GM21423 (cell line): Measurements from ENCODE around the gene PRSS27.
"Not testable (repeated sequence)": the region's sequence is repeated elsewhere in the genome, so short reads cannot be mapped to it uniquely, and the experiment has no call there.

Source experiments
- ATAC-seq: cut with Tn5 transposase; IDR thresholded peaks from one replicate; pipeline ENCODE4 v1.9.1; 2021; ENCODE audit warnings: mild to moderate bottlenecking, moderate library complexity; ENCODE audit not compliant: unreplicated experiment

Gene PRSS27

DNA sequence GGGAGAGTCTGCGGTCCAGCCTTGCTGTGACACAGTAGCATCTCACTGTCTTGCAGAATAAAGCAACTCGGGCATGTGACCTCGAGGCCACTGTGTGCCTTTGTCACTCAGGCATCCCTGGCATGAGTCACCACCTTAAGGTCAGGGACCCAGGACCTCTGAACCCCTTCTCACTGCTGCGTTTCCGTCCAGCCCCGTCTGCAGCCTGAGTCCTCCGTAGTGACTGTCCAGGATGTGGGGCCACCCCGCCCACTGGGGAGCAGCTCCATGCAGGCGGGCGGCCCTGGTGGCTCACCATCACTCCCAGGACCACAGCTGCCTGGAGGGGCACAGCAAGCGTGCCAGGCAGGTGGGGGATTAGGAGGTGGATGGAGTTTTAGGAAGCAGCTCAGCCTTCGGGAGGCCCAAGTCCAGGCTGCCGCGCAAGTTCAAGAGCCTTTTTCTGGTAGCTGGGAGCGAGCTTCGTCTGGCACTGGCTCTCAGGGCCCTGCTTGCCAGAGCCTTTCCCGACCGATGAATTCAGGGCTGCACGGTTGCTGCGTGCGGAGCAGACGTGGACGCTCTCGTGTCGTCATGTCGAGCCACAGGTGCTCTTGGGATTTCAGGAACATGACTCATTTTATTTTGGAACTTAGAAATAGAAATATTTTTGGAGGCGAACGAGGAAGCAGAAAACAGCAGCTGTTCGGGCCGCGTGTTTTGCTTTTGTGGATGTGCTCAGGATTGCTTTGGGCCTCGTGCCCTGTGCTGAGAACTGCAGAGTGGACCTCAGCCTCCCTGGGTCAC, 20.9 kb downstream of the PRSS27 start:
- no peak for ATAC-seq

DNA sequence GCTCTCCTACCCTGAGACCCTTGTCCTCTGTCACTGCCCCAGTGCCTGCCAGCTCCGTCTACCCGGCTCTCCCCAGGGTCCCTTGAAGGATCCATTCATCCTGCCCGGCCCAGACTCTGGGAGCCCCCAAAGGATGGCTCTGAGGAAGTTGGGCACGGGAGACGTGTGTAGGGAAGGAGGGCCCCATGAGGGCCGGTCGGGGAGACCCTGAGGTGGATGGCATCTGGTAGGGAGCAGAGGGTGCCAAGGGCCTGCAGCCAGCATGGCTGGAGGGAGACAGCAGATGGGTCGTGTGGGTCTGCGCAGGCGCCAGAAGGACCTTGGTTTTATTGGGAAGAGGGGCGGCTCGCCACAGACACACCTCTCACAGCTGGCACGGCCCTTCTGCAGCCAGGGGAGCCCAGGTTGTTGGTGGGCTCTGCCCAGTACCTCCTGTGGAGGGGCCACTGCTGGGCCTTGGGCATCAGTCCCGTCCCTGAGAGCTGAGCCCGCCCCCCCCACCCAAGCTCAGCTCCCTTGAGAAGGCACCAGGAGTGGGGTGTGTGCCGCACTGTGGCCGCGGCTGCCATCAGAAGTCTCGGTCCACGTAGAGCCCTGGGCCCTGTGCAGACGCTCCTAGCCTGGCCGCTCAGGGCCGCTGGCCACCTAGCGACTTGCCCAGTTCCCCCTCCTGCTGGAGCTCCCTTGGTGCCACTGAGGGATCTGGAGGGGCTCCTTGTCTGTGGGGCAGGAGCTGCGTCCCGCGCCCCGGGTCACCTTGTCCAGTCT, 21.7 kb downstream of the PRSS27 start:
- ATAC-seq, result no peak

DNA sequence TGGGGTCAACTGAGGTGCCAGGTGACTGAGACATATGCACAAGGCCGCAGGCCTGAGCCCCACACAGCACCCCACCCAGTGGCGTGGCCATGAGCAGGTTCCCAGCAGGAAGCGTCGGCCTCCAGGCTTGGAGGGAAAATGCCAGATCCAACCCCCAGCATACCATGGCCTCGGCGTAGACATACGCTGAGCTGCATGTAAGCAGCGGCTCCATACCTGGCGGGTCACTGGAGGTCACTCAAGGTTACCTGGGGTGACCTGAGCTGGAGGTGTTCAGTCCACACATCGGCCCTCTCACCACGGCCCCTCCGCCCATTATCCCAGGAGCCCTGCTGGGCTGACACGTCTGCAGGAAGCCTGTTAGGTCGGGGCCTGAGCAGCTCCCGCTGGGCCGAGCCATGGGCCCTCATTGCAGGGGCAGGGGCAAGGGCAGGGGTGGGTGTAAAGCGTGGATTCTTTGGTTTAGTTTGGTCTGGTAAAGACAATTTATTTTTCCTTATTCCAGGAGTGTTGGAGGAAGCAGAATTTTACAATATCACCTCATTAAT, 22.5 kb downstream of the PRSS27 start:
- ATAC-seq, result no peak

DNA sequence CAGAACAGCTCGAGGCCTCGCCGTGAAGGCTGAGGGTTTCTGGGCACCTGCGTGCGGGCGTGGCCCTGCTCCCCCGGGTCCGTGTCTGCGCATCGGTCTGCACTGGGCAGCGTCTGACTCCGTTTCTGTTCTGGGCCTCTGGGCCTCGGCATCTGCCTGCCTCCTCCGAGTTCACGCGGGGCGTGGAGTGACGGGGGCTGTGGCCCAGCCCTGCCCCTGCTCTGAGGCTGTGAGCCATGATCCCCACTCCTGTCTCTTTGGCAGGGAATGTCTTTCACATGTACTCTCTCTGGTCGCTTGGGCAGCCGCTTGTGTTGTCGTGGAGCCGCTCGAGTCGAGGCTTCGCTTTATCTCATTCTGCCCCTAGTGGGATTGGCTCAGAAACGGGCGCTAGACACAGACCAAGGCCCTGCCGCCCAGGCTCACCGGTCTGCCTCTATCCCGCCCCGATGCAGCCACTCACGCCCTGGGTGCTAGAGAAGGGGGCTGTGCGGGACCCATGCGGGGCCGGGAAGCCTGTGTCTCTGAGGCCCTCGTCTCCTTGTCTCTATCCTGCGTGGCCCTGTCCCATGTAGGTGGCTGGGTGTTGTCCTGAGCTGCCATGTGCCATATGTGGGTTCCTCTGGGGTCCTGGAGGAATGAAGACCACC, 23.3 kb downstream of the PRSS27 start:
- ATAC-seq, result not testable (repeated sequence)

DNA sequence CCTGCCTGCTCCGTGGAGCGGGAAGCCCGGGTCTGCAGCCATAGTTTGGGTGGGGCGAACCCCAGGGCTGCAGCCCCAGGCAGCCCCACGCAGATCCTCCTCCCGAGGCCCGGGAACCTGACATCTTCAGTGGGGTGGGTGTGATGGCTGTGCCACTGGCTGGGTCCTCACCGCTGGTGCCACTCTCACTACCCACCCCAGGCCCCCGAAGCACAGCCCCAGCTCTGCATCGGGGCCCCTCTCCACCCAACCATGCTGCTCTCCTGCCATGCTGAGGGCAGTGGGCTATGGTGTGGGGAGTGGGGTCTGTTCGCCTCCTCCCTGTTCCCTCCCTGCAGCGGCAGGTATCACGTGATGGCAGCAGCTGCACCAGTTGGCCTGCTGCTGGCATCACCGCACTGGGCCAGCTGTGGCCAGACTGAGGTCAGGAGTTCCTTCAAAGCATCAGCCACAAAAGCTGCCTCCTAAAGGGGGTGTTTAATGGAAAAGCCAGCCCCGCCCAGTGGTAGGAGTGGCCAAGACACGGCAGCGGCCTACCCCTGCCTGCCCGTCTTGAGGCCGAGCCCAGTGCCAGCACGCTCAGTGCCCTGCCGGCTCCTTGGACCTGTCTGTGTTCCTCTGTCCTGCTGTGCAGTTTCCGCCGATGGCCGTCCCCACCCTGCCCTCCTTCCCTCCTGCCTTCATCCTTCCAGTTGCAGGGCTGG, 26.9 kb downstream of the PRSS27 start:
- no peak for ATAC-seq

DNA sequence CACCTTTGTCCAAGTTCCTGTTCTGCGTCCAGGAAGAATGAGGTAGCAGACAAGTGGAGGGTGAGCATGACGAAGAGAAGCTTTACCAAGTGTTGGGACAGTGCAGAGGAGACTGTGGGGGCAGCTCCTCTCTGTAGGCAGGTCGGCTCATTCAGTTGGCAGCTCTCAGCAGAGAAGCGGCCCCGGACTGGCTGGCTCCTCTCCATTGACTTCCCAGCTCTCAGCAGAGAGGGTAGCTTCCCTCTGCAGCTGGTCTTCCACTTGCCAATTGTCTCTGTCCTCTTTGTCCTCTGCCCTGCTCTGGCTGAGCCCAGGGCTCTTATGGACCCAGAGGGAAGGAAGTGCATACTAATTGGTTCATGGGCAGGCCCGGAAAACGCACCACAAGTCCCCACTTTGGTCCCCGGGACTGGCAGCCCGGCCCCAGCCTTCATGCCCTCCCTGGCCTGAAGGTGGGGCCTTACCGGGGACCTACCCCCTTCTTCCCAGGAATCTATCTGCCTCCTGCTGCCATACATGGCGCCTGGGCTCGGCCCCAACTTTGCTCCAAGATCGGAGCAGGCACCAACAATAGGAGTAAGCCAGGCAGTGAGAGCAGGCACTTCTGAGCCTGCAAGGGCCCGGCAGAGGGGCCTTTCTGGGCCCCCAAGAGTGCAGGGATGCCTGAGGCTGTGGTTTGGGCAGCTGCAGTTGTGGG, 27.6 kb downstream of the PRSS27 start:
- no peak for ATAC-seq

DNA sequence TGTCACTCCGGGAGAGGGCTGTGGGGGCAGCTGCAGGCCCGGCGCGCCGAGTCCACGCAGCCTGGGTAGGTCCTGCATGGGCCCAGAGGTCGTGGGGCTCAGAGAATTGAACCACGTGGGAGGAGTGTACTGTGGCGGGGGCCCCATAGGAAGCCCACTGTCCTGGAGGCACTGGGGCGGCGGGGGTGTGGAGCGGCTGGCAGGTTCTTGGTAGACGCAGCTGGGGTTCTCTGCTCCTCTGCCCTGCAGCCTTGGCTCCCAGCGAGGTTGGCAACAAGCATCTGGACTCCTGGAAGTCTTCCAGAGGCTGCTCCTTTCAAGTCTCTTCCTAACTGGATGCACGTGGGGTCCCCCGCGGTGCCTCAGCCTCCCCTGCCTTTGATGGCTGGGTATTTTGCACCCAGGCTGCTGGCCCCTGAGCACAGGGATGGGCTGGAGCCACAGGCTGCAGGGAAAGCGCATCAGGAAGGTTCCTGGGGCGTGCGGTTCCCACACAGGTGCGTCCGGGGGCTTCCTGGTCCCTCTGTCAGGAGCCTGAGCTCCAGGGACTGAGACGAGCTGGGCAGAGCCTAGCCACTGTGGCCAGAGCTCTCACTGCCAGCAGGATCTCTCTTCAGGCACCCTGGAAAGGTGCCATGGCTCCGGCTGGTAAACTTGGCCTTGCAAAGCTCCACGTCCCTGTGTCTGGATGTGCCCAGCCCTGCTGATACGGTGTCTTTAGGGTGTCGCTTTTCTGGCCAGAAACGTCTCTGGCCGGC, 28.4 kb downstream of the PRSS27 start:
- no peak for ATAC-seq

DNA sequence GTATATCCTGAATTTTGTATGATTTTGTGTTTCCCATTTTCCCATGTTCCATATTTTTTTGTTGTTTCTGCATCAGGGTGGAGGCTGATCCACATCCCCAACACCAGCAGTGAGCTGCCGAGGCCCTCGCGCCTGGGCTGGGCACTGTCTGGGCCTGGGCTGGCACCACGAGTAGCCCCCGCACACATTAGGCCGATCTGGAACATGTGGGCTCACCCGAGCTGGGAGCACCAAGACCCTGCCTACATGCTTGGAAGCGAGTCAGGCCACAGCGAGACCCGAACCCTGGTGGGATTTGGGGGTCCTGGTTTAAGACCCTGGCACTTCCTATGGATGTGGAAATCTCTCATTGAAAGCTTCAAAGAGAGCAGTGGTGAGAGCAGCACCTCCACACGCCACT, 29.2 kb downstream of the PRSS27 start:
- no peak for ATAC-seq

DNA sequence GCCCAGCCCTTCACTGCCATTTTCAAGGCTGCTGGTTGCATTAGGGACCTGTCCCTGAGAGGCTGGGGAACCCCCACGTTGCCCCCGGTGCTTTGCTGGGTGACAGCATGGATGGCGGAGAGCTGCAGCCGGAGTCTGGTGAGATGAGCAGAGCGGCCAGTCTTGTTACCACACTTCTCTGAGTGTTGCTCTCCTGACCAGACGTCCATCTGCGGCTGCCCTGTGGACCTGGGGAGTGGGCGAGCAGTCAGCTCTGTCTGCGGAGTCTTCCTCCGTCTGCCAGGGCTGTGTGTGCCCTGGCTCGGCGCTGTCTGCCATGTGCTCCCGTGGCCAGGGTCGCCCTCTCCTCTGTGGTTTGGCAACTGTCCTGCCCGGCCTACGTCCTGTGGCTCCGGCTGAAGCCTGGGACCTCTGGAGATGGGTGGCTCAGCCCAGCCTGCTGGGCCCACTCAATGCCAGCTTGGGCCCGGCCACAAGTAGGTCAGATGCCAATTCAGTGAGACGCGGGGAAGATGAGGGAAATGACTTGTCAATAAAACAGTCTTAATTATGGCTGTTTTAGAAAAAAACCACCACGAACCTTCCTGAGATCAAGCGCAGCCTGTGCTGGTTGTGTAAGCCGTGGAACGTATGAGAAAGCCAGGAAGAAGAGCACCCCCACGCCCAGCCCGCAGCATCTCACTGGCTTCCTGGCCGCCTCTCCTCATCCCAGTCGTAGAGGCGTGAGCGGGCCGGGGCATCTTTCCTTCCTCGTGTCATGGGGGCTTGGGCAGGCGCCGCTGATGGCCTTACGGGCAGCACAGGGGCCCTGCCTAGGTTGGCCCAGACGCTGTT, 29.8 kb downstream of the PRSS27 start:
- ATAC-seq, result no peak

DNA sequence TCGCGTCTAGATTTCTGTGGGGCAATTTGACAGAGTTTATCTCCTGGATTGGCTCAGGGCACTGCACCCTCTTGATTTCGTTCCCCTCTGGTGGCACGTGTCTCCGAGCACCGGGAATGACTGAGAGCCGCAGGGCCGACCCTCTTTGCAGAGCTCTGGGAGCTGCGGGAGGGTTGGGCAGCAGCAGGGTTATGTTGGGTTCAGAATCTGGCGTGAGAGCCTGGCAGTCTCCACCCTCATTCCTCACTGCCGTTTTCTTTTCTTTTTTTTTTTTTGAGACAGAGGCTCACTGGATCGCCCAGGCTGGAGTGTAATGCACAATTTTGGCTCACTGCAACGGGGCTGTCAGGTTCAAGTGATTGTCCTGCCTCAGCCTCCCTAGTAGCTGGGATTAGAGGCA, 30.6 kb downstream of the PRSS27 start:
- ATAC-seq, result not testable (repeated sequence)

DNA sequence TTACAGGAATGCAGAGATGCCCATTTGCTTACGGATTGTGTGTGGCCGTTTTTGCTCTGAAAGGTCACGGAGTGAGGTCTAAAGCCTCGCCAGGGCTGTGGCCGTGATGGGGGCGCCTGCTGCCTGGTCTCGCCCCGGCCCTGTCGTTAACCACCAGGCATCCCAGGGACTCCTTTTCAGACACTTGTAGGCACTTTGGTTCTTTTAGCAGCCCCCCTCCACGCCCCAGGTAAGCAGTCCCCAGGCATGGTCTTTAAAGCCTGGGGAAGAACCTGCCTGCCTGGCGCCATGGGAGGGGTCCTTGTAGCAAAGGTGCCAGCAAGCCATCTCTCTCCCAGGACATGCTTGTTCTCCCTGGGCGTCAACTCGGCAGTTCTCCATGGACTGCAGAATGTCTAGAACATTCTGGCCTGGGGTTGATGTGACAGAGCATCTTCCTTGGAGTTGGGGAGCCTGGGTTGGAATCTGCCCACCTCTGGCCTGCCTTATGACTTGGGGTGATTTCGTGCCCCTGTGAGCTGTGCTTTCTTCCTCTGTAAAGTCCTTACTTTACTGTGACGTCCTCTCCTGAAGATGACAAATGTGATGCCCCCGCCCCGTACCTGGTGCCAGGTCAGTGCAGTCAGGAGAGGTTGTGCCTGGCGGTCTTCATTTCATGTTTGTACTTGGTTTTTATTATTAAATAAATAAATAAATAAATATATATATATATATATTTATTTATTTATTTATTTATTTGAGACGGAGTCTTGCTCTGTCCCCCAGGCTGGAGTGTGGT, 32.3 kb downstream of the PRSS27 start:
- no peak for ATAC-seq

DNA sequence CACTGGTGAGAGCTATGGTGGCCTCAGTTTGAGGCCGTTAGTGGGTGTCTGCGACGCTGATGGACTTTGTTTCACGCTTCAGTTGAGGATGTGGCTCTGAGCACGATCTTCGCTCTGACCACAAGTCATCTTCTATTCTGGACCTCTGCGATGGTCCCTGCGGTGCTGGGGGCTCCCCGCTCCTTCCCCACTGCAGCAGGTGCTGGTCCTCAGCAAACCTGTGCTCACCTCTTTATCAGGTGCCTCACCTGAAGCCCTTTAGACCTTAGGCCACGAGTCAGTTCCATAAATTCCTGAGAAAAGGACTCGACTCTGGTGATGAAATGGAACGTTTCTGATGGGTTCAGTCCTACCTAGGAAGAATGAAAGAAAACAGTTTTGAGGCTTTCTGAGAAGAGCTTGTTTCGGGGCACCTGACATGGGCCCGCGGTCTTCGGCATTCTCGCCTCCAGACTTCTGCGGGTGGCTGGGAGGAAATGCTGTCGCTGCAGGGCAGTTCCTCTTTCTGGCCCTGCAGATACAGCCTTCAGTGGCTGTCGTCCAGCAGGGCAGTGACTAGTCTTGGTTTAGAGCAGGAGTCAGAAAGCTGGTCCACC, 33.0 kb downstream of the PRSS27 start:
- ATAC-seq, result peak; percentile 51

DNA sequence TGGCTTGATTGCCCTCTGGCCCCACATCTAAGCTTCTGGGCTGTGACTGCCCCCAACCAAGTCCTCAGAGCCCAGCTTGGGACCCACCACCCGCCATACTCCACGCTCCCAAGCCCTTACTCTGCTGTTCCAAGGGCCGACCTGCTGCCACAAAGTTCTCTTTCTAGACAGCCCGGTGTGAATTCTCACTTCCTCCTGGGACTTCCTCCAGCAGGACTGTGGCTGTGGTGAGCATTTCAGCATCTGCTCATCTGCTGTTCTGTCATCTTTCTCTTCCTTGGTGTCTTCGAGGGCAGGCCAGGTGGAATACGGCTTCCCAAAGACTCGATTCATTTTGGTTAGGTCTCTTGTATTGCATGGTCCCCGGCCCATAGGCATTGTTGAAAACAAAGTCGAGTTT, 33.9 kb downstream of the PRSS27 start:
- peak; percentile 30 for ATAC-seq

DNA sequence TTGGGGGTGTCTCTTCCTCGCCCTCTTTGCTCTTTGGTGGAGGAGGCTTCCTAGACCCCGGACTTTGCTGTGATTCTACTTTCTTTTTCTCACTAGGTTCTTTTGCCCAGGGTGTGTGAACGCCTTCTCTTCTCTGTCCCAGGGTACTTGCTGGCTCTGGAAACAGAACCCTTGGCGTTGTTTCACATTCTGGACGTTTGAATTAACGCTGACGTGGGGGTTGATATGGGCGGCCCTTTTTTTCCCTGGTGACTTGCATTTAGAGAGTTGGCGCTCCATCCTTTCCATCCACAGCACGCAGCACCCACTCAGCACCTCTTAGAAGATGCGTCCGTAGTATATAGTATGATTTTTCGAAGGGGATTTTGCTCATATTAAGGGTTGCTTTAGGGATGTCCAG, 37.0 kb downstream of the PRSS27 start:
- ATAC-seq, result not testable (repeated sequence)

DNA sequence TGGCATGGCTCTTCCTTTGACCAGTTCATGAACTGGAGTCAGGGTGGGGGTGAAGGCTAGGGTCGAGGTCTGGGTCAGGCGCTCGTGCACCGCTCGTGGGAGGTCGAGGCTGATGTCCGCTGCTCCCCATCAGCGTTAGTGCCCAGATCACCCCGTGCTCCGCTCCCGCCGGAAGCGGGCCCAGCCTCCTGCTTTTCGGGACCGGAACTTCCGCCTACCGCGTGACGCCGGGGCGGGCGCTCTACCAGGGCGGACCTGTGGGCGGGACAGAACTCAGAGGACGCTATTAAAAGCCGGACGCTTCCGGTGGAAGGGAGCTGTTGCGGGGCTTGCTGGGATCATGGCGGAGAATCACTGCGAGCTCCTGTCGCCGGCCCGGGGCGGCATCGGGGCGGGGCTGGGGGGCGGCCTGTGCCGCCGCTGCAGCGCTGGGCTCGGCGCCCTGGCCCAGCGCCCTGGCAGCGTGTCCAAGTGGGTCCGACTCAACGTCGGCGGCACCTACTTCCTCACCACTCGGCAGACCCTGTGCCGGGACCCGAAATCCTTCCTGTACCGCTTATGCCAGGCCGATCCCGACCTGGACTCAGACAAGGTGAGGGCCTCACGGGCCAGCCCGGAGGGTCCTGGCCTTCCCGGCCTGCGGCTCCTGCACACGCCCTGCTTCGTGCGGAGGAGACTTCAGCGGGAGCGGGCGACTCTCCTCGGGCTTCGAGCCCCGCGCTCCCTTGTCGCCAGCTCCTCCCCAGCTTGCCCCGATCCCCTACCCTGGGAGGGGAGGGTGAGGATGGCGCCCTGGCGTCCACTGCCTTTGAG, 37.6 kb downstream of the PRSS27 start, which contains the start of gene KCTD5:
Gene KCTD5 (plus strand): TSS at position 315 of the 813 bp plus-strand sequence. CDS start 26 bp downstream, at position 341.
- ATAC-seq, result peak; percentile 57

DNA sequence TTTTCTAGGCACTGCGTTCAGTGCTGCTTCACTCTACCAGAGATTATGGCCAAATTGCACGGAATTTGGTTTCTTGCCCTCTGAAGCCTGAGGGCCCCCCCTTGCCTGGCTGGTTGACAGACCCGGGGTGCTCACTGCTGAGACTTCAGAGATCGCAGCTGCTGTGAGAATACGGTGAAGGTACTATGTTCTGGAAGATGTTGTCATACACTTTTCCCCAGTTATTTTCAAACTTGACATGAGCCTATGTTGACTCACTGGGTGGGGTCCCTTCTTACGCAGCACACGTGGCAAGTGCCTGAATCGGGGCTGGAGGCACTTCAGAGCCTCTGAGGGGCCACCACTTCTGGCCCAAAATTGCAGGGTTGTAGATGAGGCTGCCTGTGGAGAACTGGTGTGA, 39.7 kb downstream of the PRSS27 start:
- not testable (repeated sequence) for ATAC-seq
